Stimulated activated CD4-positive, alpha-beta T cell treated with anti-CD3 and anti-CD28 coated beads, TNF-alpha, amount 100 ng/mL, for 1 hour (primary cell): ENCODE data around the gene ZFP82.

Source experiments
- DNase-seq, 3 donors: peaks; one replicate each; pipeline ENCODE4 v3.0.0-alpha.2; 2020; ENCODE audit warnings: low read depth in 3 of 3, low spot score in 1 of 3

ZFP82 gene

DNA sequence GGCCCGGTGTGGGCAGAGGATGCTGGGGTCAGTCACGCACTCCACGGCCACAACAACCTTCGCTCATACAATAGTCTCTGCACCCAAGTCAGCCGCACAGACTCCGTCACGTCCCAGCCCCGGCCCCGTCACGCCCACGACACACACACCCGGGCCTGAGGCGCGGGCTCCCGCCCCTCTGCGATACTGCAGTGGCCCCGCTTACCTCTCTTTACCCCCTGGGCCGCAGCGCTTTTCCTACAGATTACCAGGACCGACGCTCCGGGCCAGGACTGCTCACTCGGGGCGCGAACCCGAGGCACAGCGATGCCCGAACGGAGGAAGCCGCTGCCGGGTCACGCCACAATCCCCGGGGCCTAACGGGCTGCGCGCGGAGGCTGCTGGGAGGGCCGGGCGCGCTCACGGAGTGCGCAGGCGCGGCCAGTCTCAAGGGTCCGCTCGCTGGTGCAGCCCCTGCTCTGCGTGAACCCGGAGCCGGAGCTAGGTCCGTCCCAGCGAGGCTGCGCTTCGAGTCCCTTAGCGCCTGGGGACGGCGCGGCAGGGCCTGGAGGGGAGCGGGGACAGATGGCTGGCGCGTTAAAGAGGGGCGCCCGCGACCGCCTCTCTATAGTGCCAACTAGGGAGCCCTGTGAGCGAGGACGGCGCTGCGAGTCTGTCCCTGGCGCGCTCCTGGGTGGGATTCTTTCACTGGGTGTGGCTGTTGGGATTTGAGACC is at the start of gene ZFP82:
Gene ZFP82, minus strand, starts transcription at position 358 of the 715 bp plus-strand sequence. CDS start 8,855 bp downstream, outside the sequence.
- DNase-seq: peak; percentile 23 to 67 (median 51)

- DNase-seq: no peak
Measured at GRCh38 chr19:36460046-36460445, 41.6 kb upstream of the ZFP82 start.

GRCh38 chr19:36456831-36457230 is 38.4 kb upstream of the ZFP82 start:
- no peak for DNase-seq

DNA sequence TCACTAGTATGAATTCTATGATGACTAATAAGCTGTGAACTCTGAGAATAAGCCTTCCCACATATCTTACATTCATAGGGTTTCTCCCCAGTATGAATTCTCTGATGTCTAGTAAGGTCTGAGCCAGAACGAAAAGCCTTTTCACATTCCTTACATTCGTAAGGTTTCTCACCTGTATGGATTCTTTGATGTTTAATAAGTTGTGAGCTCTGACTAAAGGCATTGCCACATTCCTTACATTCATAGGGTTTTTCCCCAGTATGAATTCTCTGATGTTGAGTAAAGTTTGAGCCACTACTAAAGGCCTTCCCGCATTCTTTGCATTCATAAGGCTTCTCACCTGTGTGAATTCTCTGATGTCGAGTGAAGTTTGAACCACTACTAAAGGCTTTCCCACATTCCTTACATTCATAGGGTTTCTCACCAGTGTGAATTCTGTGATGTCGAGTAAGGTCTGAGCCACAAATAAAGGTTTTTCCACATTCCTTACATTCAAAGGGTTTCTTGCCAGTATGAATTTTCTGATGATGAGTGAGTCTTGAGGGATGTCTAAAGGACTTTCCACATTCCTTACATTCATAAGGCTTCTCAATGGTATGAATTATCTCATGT is 30.7 kb upstream of the ZFP82 start:
- no peak for DNase-seq

DNA sequence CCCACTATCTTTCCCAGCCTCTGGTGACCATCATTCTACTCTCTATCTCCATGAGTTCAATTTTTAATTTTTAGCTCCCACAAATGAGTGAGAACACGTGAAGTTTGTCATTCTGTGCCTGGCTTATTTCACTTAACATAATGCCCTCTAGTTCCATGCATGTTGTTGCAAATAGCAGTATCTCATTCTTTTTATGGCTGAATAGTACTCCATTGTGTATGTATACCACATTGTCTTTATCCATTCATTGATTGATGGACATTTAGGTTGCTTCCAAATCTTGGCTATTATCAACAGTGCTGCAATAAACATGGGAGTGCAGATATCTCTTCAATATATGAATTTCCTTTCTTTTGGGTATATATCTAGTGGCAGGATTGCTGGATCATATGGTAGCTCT is 22.9 kb upstream of the ZFP82 start:
- DNase-seq: no peak

GRCh38 chr19:36436531-36436930 is 18.1 kb upstream of the ZFP82 start:
- DNase-seq: no peak

GRCh38 chr19:36423925-36424324 is 5.5 kb upstream of the ZFP82 start:
- DNase-seq: no peak

GRCh38 chr19:36421749-36422481 is 3.5 kb upstream of the ZFP82 start:
- no peak for DNase-seq

DNA sequence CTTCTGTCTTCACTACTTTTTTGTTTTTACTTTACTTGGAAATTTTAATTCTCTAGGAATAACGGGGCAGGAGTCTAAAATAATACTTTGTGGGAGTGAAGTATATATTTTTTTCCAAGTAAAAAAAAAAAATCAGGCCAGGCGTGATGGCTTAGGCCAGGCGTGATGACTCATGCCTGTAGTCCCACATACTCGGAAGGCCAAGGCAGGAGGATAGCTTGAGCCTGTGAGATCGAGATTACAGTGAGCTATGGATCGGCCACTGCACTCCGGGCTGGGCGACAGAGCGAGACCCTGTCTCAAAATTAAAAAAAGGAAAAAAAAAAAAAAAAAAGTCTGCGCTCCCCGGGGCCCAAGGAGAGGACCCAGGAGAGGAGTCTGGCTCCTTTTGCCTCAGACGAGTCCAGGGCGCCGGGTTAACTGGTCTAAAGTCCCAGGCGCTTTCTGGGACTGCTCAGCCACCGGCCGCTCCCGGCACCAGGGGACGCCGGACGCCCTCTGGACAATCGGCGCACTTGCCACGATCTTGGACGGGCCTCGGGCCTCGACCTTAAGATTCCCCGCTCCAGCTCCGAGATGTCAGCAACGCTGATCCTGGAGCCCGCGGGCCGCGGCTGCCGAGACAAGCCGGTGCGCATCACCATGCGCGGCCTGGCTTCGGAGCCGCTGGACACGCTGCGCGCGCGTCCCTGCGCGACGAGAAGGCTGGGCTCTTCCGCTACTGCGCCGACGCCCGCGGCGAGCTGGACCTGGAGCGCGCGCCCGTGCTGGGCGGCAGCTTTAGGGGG is 2.7 kb upstream of the ZFP82 start:
- no peak for DNase-seq

DNA sequence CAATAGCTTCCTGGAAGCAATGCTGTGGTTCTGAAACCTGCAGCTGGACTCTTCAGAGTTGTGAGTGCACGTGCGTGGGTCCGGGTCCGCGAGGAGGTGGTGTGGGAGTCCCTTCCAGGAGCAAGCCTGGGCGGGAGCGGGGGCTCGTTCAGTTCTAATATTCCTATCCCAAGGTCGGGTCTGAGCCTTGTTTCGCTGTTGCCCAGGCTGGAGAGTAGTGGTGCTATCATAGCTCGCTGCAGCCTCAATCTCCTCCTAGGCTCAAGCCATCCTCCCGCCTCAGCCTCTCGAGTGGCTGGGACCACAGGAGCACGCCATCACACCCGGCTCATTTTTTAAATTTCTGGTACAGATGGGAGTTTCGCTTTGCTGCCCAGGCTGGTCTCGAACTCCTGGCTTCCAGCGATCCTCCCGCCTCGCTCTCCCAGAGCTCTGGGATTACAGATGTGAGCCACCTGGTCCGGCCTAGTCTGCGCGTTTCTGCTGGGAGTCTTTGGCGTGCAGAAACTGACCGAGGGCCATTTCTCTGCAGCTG is 625 bp downstream of the ZFP82 start:
- no peak for DNase-seq

DNA sequence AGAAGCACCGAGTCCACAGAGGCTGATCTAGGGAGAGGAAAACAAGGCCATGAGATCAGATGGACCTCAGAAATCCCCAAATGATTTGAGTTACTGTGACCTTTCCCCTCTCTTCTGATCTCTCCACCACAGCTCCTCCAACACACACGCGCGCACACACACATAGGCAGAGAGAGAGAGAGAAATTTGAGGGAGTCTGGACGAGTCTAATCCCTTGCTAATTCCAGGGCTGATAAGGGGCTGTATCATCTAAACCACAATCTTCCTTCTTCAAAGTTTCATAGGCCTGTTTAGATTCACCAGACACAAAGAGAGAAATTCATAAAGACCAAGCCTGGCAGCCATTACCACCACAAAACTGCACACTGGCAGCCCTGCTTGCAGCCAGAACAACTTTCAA is 8.6 kb downstream of the ZFP82 start:
- no peak for DNase-seq

GRCh38 chr19:36408101-36408500 is 10.3 kb downstream of the ZFP82 start:
- DNase-seq: no peak

- DNase-seq: no peak
Measured at GRCh38 chr19:36404498-36404897, 13.9 kb downstream of the ZFP82 start.

- DNase-seq: no peak
Measured at GRCh38 chr19:36401475-36401874, 17.0 kb downstream of the ZFP82 start.

- DNase-seq: no peak
Measured at GRCh38 chr19:36398571-36398970, 19.9 kb downstream of the ZFP82 start.

- no peak for DNase-seq
Measured at GRCh38 chr19:36392916-36393673, 25.3 kb downstream of the ZFP82 start.

GRCh38 chr19:36379510-36379819 is 39.0 kb downstream of the ZFP82 start:
- DNase-seq: no peak

DNA sequence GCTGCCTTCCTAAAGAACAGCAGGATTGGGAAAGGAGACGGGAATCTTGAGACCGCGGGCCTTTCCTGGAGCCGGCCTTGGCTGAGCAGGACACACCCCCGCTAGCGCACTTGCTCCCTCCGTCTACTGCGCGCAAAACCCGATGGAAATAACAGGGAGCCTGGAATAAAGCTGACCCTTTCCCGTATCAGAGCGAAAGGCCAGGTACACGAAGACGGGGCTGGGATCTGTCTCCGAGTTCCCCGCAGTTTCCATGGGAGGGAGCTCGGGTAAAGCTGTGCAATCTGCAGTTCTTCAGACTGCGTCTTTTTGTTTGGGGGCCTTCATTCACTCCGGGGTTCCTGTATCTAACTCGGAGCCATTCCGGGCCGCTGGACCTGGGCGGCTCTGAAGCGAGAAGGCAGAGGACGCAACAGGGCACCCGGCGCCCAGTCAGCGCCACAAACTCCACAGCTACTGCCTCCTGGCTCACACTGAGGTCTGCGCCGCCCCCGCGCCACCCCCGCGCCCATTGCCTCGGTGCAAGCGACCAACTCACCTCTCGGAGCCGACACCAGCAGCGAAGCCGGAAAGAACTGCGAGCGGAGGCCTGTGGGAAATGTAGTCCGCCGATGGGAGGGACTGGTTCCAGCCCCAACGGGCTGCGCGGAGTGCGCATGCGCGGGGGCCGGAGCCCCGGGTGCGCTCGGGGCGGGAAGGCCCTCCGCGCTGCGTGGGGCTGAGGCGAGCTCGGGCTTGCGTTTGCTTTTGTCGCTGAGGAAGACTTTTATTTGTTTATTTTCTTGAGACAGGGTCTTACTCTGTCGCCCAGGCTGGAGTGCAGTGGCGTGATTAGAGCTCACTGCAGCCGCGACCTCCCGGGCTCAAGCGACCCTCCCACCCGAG is 39.6 kb downstream of the ZFP82 start, which contains the start of gene ZFP14:
Gene ZFP14, minus strand, starts transcription at position 577 of the 885 bp plus-strand sequence. CDS start 11,309 bp downstream, outside the sequence.
- DNase-seq: peak; percentile 88 to 90 (median 89)

GRCh38 chr19:36377541-36378178 is 40.8 kb downstream of the ZFP82 start:
- no peak for DNase-seq
